GM23338 (cell line): ENCODE data around the gene HSPA9. TPM values are rescaled to one million over a fixed set of nuclear protein-coding genes. Genes with fewer than 3 reads are reported as not detected.

Experiments used
- ATAC-seq: fragments of 200-7000 bp; cut with Tn5 transposase; 3 replicates; pipeline ENCODE4 v1.9.1; 2020
- DNase-seq: peaks from one replicate; pipeline ENCODE4 v3.0.0-alpha.2; 2015; ENCODE audit warnings: low spot score
- H2AFZ ChIP-seq: fragments of 200-600 bp; sonication (generic); 2 replicates; pipeline ENCODE4 v1.8.0; 2016; ENCODE audit warnings: antibody characterized with exemption, mild to moderate bottlenecking, moderate library complexity
- H3F3A ChIP-seq: fragments of 200-600 bp; sonication (generic); replicated peaks from 2 replicates; pipeline ENCODE4 v1.8.0; 2017; ENCODE audit warnings: antibody characterized with exemption, mixed run types, low read depth
- H3K27ac ChIP-seq: fragments of 200-600 bp; sonication (generic); 2 replicates; pipeline ENCODE4 v1.6.1; 2016; ENCODE audit warnings: low read depth
- H3K27me3 ChIP-seq: fragments of 200-600 bp; sonication (generic); 2 replicates; pipeline ENCODE4 v1.8.0; 2016; ENCODE audit warnings: mild to moderate bottlenecking, mixed run types, moderate library complexity; ENCODE audit not compliant: insufficient read depth
- H3K36me3 ChIP-seq: fragments of 200-600 bp; sonication (generic); 2 replicates; pipeline ENCODE4 v1.8.0; 2016; ENCODE audit warnings: mild to moderate bottlenecking; ENCODE audit not compliant: insufficient read depth
- H3K4me1 ChIP-seq: fragments of 200-600 bp; sonication (generic); 2 replicates; pipeline ENCODE4 v1.8.0; 2016; ENCODE audit warnings: mild to moderate bottlenecking, moderate library complexity; ENCODE audit not compliant: insufficient read depth
- H3K4me2 ChIP-seq: fragments of 200-600 bp; sonication (generic); 2 replicates; pipeline ENCODE4 v1.7.1; 2017; ENCODE audit warnings: mixed run types
- H3K4me3 ChIP-seq: fragments of 200-600 bp; sonication (generic); 2 replicates; pipeline ENCODE4 v1.6.1; 2016; ENCODE audit warnings: mixed run types
- H3K79me2 ChIP-seq: fragments of 200-600 bp; sonication (generic); replicated peaks from 2 replicates; pipeline ENCODE4 v1.8.0; 2017; ENCODE audit warnings: mild to moderate bottlenecking; ENCODE audit not compliant: insufficient read depth
- H3K9me2 ChIP-seq: fragments of 200-600 bp; sonication (generic); 2 replicates; pipeline ENCODE4 v1.8.0; 2017; ENCODE audit not compliant: insufficient read depth
- H4K20me1 ChIP-seq: fragments of 200-600 bp; sonication (generic); replicated peaks from 2 replicates; pipeline ENCODE4 v1.8.0; 2017; ENCODE audit warnings: mild to moderate bottlenecking; ENCODE audit not compliant: insufficient read depth
- H3K27ac Mint-ChIP-seq: 2 replicates; pipeline ENCODE4 v1.8.0; 2020; ENCODE audit warnings: inconsistent platforms, mild to moderate bottlenecking, moderate library complexity, mixed read lengths
- H3K27me3 Mint-ChIP-seq: 3 replicates; pipeline ENCODE4 v1.8.0; 2022; ENCODE audit warnings: low read depth, mild to moderate bottlenecking, moderate library complexity, mixed read lengths, inconsistent platforms; ENCODE audit not compliant: insufficient read depth, poor library complexity
- H3K36me3 Mint-ChIP-seq: 3 replicates; pipeline ENCODE4 v1.8.0; 2021; ENCODE audit warnings: low read depth, mild to moderate bottlenecking, inconsistent platforms, moderate library complexity, mixed read lengths
- H3K4me1 Mint-ChIP-seq: 3 replicates; pipeline ENCODE4 v1.8.0; 2020; ENCODE audit warnings: mild to moderate bottlenecking, inconsistent platforms, mixed read lengths
- H3K4me3 Mint-ChIP-seq: 3 replicates; pipeline ENCODE4 v1.8.0; 2021; ENCODE audit warnings: moderate library complexity, mild to moderate bottlenecking, inconsistent platforms, mixed read lengths
- H3K9me3 Mint-ChIP-seq: 3 replicates; pipeline ENCODE4 v1.8.0; 2020; ENCODE audit warnings: moderate library complexity, mild to moderate bottlenecking, inconsistent platforms, mixed read lengths
- CREB1 ChIP-seq: fragments of 250-450 bp; sonication (Bioruptor Pico); IDR thresholded peaks from 2 replicates; pipeline ENCODE4 v1.5.0; 2020; ENCODE audit warnings: low read depth, mild to moderate bottlenecking, moderate library complexity
- EZH2 ChIP-seq: fragments of 200-600 bp; sonication (generic); IDR thresholded peaks from one replicate; pipeline ENCODE4 v1.8.0; 2017; ENCODE audit warnings: antibody characterized with exemption, mild to moderate bottlenecking, low read depth; ENCODE audit not compliant: unreplicated experiment
- EZH2phosphoT487 ChIP-seq: fragments of 200-600 bp; sonication (generic); IDR thresholded peaks from one replicate; pipeline ENCODE4 v1.8.1; 2018; ENCODE audit warnings: antibody characterized with exemption; ENCODE audit not compliant: unreplicated experiment
- JUNB ChIP-seq: IDR thresholded peaks from one replicate; pipeline ENCODE4 v1.6.1; 2016; ENCODE audit warnings: antibody characterized with exemption; ENCODE audit not compliant: unreplicated experiment
- NANOG ChIP-seq: IDR thresholded peaks from 2 replicates; pipeline ENCODE4 v1.6.1; 2016; ENCODE audit warnings: antibody characterized with exemption, borderline replicate concordance
- POLR2AphosphoS5 ChIP-seq: IDR thresholded peaks from 2 replicates; pipeline ENCODE4 v1.6.1; 2016; ENCODE audit warnings: antibody characterized with exemption, low read depth
- STAT1 ChIP-seq: IDR thresholded peaks from one replicate; pipeline ENCODE4 v1.6.1; 2016; ENCODE audit warnings: antibody characterized with exemption; ENCODE audit not compliant: unreplicated experiment
- ZNF114 ChIP-seq: fragments of 250-450 bp; sonication (Bioruptor Pico); IDR thresholded peaks from 2 replicates; pipeline ENCODE4 v1.5.0; 2020; ENCODE audit warnings: mild to moderate bottlenecking, moderate library complexity
- ZNF331 ChIP-seq: fragments of 250-450 bp; sonication (Bioruptor Pico); IDR thresholded peaks from 2 replicates; pipeline ENCODE4 v1.5.0; 2020; ENCODE audit warnings: low read depth, mild to moderate bottlenecking, moderate library complexity
- polyA plus RNA-seq: library from polyadenylated mRNA; unstranded; fragments of >200 nt; fragmentation: Nextera tagmentation; extraction: Ambion mirVana; gene quantifications from 2 replicates; pipeline ENCODE4 v1.2.1, GENCODE V29; 2016
- total RNA-seq: library from RNA; depleted of rRNA; stranded (reverse); fragments of >200 nt; shearing (Covaris generic); gene quantifications from 2 replicates; pipeline ENCODE4 v1.2.3, GENCODE V29; 2014
- TF ChIP-seq, protein P1 (sequence below): IDR thresholded peaks from one replicate; pipeline ENCODE4 v1.6.1; 2018; ENCODE audit warnings: antibody characterized with exemption; ENCODE audit not compliant: unreplicated experiment
- TF ChIP-seq, protein P2 (sequence below): fragments of 250-450 bp; sonication (Bioruptor Pico); IDR thresholded peaks from 2 replicates; pipeline ENCODE4 v1.5.0; 2020; ENCODE audit warnings: mild to moderate bottlenecking, moderate library complexity
- TF ChIP-seq, protein P3 (sequence below), 2 experiments: fragments of 200-600 bp in 1 of 2; sonication (generic) in 1 of 2; conservative IDR thresholded peaks; 2 replicates each; pipeline versions ENCODE4 v1.5.1 to v1.6.1; 2016 to 2017; ENCODE audit warnings: antibody characterized with exemption in 2 of 2, low read depth in 2 of 2, mild to moderate bottlenecking in 2 of 2, moderate library complexity in 1 of 2
- TF ChIP-seq, protein P4 (sequence below): IDR thresholded peaks from 2 replicates; pipeline ENCODE4 v1.6.1; 2016; ENCODE audit warnings: antibody characterized with exemption

HSPA9 gene
- total and polyA plus RNA-seq, 2 experiments from 2014 or later = 302 to 751 TPM

DNA sequence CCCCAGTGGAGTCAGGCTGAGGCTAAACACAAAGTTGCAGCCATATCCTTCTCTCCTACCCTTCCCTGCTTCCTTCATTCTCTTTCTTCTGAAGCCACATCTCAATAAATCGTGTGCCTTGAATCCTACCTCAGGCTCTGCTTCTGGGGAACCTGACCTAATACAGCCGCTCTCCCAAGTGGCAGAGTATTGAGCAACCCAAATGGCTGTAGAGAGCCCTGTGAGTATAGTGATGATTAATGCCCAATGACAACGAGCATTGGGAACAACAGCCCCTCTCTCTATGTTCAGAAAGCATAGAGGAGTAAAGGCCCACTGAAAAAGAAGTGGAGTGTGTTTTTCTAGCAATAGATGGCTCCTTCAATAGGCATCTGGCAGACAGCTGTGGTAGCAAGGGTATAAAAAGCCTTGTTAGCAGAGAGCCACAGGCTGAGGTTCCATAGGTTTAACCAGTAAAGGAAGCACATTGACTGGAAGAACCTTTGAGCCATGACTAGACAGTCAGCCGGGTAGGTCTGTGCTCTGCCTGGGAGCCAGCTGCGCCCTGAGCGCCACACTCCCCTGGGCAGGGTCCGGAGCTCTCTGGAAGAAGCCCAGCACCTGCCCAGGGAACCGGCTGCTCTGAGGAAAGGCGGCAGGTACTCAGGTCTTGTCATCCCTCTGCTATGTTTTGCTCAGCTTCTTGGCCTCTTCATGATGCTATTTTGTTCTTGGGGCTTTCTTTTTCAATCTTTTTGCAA, 22.6 kb upstream of the HSPA9 start:
- H3K4me3 ChIP-seq = no peak overlapping the region
- no peak for ATAC-seq
- H3K4me1 ChIP-seq = no peaks in the 10 kb centered on the region; the same call in 1 of the 2 replicates
- H3K36me3 ChIP-seq = no peaks in the 10 kb centered on the region
- no peak overlapping the region for H3K27ac ChIP-seq
- H3K9me2 ChIP-seq = no peaks in the 10 kb centered on the region
- Mint-ChIP-seq H3K27me3 (peaks cover 8% of the 10 kb centered on the region), H3K4me1 (peaks cover 23% of the 10 kb centered on the region), H3K9me3 (no peaks in the 10 kb centered on the region), H3K36me3 (no peaks in the 10 kb centered on the region), H3K27ac (no peak overlapping the region), H3K4me3 (no peak overlapping the region)
- TF ChIP-seq EZH2 (no peak), NANOG (no peak), POLR2AphosphoS5 (no peak), CREB1 (CRISPR knock-in tag) (no peak), JUNB (no peak), STAT1 (no peak), ZNF331 (no peak), ZNF114 (no peak), EZH2phosphoT487 (no peak)
- TF ChIP-seq, protein P1, sequence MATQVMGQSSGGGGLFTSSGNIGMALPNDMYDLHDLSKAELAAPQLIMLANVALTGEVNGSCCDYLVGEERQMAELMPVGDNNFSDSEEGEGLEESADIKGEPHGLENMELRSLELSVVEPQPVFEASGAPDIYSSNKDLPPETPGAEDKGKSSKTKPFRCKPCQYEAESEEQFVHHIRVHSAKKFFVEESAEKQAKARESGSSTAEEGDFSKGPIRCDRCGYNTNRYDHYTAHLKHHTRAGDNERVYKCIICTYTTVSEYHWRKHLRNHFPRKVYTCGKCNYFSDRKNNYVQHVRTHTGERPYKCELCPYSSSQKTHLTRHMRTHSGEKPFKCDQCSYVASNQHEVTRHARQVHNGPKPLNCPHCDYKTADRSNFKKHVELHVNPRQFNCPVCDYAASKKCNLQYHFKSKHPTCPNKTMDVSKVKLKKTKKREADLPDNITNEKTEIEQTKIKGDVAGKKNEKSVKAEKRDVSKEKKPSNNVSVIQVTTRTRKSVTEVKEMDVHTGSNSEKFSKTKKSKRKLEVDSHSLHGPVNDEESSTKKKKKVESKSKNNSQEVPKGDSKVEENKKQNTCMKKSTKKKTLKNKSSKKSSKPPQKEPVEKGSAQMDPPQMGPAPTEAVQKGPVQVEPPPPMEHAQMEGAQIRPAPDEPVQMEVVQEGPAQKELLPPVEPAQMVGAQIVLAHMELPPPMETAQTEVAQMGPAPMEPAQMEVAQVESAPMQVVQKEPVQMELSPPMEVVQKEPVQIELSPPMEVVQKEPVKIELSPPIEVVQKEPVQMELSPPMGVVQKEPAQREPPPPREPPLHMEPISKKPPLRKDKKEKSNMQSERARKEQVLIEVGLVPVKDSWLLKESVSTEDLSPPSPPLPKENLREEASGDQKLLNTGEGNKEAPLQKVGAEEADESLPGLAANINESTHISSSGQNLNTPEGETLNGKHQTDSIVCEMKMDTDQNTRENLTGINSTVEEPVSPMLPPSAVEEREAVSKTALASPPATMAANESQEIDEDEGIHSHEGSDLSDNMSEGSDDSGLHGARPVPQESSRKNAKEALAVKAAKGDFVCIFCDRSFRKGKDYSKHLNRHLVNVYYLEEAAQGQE = no peak
- TF ChIP-seq, protein P2, sequence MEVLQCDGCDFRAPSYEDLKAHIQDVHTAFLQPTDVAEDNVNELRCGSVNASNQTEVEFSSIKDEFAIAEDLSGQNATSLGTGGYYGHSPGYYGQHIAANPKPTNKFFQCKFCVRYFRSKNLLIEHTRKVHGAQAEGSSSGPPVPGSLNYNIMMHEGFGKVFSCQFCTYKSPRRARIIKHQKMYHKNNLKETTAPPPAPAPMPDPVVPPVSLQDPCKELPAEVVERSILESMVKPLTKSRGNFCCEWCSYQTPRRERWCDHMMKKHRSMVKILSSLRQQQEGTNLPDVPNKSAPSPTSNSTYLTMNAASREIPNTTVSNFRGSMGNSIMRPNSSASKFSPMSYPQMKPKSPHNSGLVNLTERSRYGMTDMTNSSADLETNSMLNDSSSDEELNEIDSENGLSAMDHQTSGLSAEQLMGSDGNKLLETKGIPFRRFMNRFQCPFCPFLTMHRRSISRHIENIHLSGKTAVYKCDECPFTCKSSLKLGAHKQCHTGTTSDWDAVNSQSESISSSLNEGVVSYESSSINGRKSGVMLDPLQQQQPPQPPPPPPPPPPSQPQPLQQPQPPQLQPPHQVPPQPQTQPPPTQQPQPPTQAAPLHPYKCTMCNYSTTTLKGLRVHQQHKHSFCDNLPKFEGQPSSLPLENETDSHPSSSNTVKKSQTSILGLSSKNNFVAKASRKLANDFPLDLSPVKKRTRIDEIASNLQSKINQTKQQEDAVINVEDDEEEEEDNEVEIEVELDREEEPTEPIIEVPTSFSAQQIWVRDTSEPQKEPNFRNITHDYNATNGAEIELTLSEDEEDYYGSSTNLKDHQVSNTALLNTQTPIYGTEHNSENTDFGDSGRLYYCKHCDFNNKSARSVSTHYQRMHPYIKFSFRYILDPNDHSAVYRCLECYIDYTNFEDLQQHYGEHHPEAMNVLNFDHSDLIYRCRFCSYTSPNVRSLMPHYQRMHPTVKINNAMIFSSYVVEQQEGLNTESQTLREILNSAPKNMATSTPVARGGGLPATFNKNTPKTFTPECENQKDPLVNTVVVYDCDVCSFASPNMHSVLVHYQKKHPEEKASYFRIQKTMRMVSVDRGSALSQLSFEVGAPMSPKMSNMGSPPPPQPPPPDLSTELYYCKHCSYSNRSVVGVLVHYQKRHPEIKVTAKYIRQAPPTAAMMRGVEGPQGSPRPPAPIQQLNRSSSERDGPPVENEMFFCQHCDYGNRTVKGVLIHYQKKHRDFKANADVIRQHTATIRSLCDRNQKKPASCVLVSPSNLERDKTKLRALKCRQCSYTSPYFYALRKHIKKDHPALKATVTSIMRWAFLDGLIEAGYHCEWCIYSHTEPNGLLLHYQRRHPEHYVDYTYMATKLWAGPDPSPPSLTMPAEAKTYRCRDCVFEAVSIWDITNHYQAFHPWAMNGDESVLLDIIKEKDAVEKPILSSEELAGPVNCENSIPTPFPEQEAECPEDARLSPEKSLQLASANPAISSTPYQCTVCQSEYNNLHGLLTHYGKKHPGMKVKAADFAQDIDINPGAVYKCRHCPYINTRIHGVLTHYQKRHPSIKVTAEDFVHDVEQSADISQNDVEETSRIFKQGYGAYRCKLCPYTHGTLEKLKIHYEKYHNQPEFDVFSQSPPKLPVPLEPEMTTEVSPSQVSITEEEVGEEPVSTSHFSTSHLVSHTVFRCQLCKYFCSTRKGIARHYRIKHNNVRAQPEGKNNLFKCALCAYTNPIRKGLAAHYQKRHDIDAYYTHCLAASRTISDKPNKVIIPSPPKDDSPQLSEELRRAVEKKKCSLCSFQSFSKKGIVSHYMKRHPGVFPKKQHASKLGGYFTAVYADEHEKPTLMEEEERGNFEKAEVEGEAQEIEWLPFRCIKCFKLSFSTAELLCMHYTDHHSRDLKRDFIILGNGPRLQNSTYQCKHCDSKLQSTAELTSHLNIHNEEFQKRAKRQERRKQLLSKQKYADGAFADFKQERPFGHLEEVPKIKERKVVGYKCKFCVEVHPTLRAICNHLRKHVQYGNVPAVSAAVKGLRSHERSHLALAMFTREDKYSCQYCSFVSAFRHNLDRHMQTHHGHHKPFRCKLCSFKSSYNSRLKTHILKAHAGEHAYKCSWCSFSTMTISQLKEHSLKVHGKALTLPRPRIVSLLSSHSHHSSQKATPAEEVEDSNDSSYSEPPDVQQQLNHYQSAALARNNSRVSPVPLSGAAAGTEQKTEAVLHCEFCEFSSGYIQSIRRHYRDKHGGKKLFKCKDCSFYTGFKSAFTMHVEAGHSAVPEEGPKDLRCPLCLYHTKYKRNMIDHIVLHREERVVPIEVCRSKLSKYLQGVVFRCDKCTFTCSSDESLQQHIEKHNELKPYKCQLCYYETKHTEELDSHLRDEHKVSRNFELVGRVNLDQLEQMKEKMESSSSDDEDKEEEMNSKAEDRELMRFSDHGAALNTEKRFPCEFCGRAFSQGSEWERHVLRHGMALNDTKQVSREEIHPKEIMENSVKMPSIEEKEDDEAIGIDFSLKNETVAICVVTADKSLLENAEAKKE = no peak
- TF ChIP-seq, protein P3, sequence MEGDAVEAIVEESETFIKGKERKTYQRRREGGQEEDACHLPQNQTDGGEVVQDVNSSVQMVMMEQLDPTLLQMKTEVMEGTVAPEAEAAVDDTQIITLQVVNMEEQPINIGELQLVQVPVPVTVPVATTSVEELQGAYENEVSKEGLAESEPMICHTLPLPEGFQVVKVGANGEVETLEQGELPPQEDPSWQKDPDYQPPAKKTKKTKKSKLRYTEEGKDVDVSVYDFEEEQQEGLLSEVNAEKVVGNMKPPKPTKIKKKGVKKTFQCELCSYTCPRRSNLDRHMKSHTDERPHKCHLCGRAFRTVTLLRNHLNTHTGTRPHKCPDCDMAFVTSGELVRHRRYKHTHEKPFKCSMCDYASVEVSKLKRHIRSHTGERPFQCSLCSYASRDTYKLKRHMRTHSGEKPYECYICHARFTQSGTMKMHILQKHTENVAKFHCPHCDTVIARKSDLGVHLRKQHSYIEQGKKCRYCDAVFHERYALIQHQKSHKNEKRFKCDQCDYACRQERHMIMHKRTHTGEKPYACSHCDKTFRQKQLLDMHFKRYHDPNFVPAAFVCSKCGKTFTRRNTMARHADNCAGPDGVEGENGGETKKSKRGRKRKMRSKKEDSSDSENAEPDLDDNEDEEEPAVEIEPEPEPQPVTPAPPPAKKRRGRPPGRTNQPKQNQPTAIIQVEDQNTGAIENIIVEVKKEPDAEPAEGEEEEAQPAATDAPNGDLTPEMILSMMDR (conservative IDR thresholded peaks at IDR 0.05; ENCODE audit: low read depth in 2 of 2) = no peak
- TF ChIP-seq, protein P4, sequence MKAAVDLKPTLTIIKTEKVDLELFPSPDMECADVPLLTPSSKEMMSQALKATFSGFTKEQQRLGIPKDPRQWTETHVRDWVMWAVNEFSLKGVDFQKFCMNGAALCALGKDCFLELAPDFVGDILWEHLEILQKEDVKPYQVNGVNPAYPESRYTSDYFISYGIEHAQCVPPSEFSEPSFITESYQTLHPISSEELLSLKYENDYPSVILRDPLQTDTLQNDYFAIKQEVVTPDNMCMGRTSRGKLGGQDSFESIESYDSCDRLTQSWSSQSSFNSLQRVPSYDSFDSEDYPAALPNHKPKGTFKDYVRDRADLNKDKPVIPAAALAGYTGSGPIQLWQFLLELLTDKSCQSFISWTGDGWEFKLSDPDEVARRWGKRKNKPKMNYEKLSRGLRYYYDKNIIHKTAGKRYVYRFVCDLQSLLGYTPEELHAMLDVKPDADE = no peak
- no peak overlapping the region for H2AFZ ChIP-seq
- no peak overlapping the region for H3K4me2 ChIP-seq
- no peaks in the 10 kb centered on the region for H3K79me2 ChIP-seq
- no peaks in the 10 kb centered on the region for H3F3A ChIP-seq
- no peak for DNase-seq
- H4K20me1 ChIP-seq = no peaks in the 10 kb centered on the region
- H3K27me3 ChIP-seq = no peaks in the 10 kb centered on the region
